Right renal pelvis (tissue), 4 donors: ENCODE data around the gene ZSCAN12. TPM values are rescaled to one million over a fixed set of nuclear protein-coding genes. Genes with fewer than 3 reads are reported as not detected.
"Not testable (repeated sequence)": the region's sequence is repeated elsewhere in the genome, so short reads cannot be mapped to it uniquely, and the experiment has no call there.

ENCODE experiments used
- DNase-seq, 4 donors: peaks; one replicate each; pipeline ENCODE4 v3.0.0-alpha.2; 2013; ENCODE audit warnings: low read depth in 4 of 4, low spot score in 3 of 4, missing footprints in 1 of 4
- polyA plus RNA-seq, 4 donors: library from polyadenylated mRNA; unstranded; fragments of 120-200 nt; gene quantifications; one replicate each; pipeline ENCODE4 v1.2.1, GENCODE V29; 2013; ENCODE audit not compliant: insufficient read length in 4 of 4

The ZSCAN12 gene
- polyA plus RNA-seq: 10 to 100 TPM; 14.5 to 16.7 (median 15.0) TPM

GRCh38 chr6:28399350-28400121 lies at the start of gene ZSCAN12:
Gene ZSCAN12, minus strand, starts transcription at chr6:28399747. Its CDS starts 1,342 bp downstream, at chr6:28398405.
- peak; percentile 70 to 83 (median 82) for DNase-seq

GRCh38 chr6:28449056-28449455 lies 49.5 kb upstream of the ZSCAN12 start:
- no peak for DNase-seq

- DNase-seq: not testable (repeated sequence)
Observed at GRCh38 chr6:28447512-28447906, 48.0 kb upstream of the ZSCAN12 start.

- DNase-seq: peak in 1 of 4 donors; percentile 13
Observed at GRCh38 chr6:28446818-28447511, 47.4 kb upstream of the ZSCAN12 start.

DNA sequence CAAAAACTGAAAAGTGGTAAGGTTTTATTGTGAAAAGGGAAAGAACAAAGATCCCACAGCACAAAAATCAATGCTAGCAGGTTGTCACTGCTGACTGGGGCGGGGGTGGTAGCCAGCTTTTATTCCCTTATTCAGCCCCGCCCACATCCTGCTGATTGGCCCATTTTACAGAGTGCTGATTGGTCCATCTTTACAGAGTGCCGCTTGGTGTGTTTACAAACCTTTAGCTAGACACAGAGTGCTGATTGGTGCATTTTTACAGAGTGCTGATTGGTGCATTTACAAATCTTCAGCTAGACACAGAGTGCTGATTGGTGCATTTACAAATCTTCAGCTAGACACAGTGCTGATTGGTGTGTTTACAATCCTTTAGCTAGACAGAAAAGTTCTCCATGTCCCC lies 45.2 kb upstream of the ZSCAN12 start:
- DNase-seq: not testable (repeated sequence)

GRCh38 chr6:28443112-28443773 lies 43.7 kb upstream of the ZSCAN12 start, which contains the start of gene ZSCAN23:
Gene ZSCAN23, minus strand, starts transcription at chr6:28443491. Its CDS starts 7,225 bp downstream, at chr6:28436266.
- peak; percentile 53 to 78 (median 71) for DNase-seq

- no peak for DNase-seq
Observed at GRCh38 chr6:28442586-28442985, 43.0 kb upstream of the ZSCAN12 start.

GRCh38 chr6:28436404-28436803 lies 36.9 kb upstream of the ZSCAN12 start:
- DNase-seq: no peak

DNA sequence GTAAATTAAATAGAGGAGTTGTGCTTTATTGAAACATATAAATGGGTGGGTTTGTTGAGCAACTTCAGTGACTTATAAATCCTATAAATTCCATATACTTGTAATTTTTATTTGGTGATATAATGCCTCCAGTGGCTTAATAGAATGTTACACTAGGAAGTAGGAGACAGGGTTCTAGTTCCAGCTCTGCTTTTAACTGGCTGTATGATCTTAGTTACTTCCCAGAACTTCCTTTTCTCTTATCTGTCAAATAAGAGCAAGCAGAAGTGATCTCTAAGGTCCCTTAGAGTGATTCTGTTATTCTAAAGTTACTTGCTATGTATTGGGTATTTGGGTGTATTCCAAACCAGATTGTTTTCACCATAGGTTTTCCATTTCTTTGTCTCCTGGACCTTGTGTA lies 33.6 kb upstream of the ZSCAN12 start:
- no peak for DNase-seq

DNA sequence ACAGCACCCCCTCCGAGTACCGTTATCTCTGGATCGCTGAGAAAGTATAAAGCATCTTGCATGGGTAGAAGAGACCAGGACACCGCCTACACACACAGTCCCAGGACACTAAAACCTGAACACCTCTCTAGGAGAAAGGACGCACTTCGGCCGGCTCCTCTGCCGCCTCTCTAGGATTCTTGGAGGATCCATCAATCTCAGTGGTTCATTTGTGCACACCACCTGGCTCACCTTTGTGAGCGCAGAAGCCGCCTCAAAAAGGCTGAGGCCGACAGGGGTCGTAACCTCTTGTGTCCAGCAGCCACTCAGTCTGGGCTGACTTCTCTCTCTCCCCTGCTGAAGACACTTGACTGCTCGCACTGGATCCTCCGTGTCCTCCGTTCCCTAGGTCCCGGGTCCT lies 30.2 kb upstream of the ZSCAN12 start:
- no peak for DNase-seq

DNA sequence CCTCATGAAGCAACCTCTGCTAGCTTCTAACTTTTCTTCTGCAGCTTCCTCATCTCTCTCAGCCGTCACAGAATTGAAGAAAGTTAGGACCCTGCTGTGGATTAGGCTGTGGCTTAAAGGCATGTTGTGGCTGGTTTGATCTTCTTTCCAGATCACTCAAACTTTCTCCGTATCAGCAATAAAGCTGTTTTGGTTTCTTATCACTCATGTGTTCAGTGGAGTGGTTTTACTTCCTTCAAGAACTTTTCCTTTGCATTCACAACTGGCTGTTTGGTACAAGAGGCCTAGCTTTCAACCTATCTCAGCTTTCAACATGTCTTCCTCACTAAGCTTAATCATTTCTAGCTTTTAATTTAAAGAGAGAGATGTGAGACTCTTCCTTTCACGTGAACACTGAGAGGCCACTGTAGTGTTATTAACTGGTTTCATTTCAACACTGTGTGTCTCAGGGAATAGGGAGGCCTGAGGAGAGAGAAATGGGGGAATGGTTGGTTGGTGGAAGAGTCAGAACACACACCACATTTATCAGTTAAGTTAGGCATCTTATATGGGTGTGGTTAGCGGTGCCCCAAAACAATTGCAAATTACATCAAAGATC lies 26.5 kb upstream of the ZSCAN12 start:
- no peak for DNase-seq

DNA sequence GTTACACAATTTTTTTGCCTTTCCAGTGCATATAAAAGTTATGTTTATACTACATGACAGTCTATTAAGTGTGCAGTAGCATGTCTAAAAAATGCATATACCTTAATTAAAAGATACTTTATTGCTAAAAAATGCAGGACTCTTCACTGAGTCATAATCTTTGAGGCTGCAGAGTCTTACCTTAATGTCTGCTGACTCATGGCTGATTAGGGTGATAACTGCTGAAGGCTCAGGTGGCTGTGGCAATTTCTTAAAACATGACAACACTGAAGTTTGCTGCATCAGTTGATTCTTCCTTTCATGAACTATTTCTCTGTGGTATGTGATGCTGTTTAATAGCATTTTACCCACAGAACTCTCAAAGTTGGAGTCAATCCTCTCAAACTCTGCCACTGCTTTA lies 24.6 kb upstream of the ZSCAN12 start:
- no peak for DNase-seq

- DNase-seq: no peak
Observed at GRCh38 chr6:28423546-28423945, 24.0 kb upstream of the ZSCAN12 start.

DNA sequence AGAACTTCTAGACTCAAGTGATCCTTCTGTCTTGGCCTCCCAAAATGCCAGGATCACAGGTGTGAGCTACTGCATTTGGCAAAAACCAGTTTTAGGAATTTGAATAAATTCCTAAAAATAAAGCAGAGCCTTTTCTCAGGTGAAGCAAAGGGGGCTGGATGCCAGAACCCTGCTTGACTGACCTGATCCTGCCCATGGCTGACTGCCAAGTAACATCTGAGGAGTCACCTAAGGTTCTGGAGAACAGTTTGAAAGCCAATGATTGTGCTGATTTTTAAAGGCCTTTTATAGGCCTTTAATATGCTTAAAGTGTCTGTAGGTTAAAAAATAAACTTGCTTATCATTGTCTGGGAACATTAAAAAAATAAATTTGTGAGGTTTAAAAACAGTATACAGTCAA lies 14.1 kb upstream of the ZSCAN12 start:
- DNase-seq: no peak

- DNase-seq: no peak
Observed at GRCh38 chr6:28410767-28411166, 11.2 kb upstream of the ZSCAN12 start.

GRCh38 chr6:28408076-28408802 lies 8.7 kb upstream of the ZSCAN12 start:
- DNase-seq: no peak

GRCh38 chr6:28407401-28407800 lies 7.9 kb upstream of the ZSCAN12 start:
- DNase-seq: no peak

- DNase-seq: not testable (repeated sequence)
Observed at GRCh38 chr6:28403923-28404322, 4.4 kb upstream of the ZSCAN12 start.

DNA sequence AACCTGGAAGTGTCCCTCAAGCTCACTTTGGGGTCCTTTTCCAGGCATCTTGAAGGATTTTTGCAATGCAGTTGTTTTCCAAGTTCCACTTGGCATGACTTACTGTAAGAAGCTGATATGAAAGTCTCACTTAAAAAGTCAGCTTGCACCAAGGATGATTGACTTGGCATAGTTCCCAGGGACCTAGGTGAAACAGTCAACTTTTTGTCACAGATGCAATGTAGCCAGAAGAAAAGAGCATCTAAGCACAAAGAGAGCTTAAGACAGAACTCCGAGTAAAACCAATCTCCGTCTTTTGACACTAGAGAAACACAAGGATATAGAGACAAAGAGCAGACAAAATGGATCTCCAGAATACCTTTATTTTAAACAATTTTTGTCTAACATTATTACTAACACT lies 2.6 kb upstream of the ZSCAN12 start:
- DNase-seq: no peak

DNA sequence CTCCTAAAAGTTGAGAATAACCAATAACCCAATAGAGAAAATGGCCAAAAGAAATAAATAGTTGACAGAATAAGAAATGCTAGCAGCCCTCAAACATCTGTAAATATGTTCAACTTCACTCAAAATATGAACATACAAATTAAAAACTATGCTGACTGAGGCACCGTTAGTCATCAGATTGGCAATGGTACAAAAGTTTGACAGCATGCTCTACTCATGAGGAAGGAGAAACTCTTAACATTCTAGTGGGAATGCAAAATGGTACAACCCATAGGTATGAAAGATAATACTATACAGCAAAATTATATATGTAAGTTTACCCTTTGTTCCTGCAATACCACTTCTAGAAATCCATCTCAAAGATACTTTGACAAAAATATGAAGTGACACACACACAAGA lies 1.6 kb upstream of the ZSCAN12 start:
- no peak for DNase-seq
